ENCODE measurements around the gene NAA80.
A peak's percentile ranks its signal among the peaks of the same experiment; 100 is the strongest.

NAA80 gene, protein sequence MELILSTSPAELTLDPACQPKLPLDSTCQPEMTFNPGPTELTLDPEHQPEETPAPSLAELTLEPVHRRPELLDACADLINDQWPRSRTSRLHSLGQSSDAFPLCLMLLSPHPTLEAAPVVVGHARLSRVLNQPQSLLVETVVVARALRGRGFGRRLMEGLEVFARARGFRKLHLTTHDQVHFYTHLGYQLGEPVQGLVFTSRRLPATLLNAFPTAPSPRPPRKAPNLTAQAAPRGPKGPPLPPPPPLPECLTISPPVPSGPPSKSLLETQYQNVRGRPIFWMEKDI

DNA sequence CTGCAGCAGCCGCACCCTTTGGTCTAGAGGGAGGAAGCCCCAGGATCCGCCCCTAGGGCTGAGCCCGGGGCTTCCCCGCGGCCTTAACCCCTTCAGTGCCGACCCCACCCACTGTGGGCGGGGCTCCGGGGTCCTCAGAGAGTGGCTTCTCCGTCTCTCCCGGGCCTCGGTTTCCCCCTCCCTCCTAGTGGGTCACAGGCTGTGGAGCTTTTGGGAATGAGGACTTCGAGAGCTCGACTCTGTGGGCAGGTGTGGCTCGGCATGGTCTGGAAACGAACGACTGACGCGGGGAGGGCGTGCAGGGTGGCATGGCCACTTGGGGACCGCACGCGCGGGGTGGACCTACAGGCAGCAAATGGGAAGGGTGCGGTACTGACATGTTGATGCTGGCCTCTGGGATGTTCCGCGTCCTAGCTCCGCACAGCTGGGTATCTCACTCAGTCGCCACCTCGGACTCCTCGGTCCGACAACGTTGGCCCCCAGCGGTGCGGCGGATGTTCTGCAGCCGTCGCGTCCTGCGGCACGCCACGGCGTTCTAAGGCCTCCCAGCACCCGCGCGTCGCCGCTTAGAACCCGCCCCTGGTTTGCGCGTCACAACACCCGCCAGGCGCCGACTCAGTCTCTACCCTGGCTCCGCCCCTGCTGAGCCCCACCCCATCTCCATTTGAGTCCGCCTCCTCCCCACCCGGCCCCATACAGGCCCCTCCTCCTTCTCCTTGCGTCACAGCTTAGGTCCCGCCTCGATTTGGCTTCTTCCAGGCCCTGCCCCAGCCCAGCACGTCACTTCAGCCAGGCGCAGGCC lies at the start of gene NAA80, which contains the start of gene HYAL3:
Gene NAA80 (minus strand): TSS at position 570 of the 802 bp plus-strand sequence. CDS start 1,942 bp downstream, outside the sequence.
Gene HYAL3 (minus strand): TSS at position 570 of the 802 bp plus-strand sequence. CDS start 3,803 bp downstream, outside the sequence.
- H3K4me1 ChIP-seq: peaks cover 21% of the 10 kb centered on the region
- no peaks in the 10 kb centered on the region for H3K9me3 ChIP-seq
- H3K4me2 ChIP-seq: peak within 1 kb of the TSS; percentile 96
- peak within 1 kb of the TSS; percentile 82 for H3K27ac ChIP-seq
- peaks cover 8% of the 10 kb centered on the region; the same call in 1 of the 2 replicates for H3K36me3 ChIP-seq
- peak within 1 kb of the TSS; percentile 82 for H3K9ac ChIP-seq
- H3K4me3 ChIP-seq: peak within 1 kb of the TSS; percentile 78
- no peak for TF ChIP-seq Cebpa-rat (IDR thresholded peaks at IDR 0.05)
- H3K27me3 ChIP-seq: no peaks in the 10 kb centered on the region
- 0 out of 2 replicates have a peak, but pooled peaks cover 8% of the 10 kb centered on the region for H4K20me1 ChIP-seq

DNA sequence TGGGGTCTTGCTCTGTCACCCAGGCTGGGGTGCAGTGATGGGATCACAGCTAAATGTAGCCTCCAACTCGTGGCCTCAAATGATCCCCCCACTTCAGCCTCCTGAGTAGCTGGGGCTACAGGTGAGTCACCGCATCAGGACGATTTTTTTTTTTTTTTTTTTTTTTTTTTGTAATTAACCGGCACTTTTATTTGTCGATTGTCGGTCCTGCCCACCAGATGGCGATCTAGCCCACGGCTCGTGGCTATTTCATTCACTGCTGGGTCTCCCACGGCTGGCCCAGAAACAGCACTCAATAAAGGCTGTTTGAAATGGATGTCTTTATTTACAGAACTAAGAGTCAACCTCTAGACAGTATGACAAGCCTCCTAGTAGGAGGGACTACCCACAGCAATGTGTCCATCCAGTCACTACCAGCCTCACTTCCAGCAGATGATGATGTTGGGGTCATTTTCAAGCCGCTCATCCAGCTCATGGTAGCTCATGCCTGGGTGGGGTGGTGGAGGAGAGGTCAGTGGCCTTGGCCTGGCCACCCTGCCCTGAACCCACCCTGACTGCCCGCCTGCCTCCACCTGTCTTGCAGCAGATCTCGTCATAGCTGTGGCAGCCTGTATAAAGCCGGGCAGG lies 48.1 kb upstream of the NAA80 start:
- no peak for TF ChIP-seq Cebpa-rat (IDR thresholded peaks at IDR 0.05)
- no peak overlapping the region for H3K4me3 ChIP-seq
- no peaks in the 10 kb centered on the region for H3K9me3 ChIP-seq
- peaks cover 62% of the 10 kb centered on the region for H3K4me1 ChIP-seq
- H3K36me3 ChIP-seq: peaks cover 26% of the 10 kb centered on the region
- H3K27me3 ChIP-seq: peaks cover 11% of the 10 kb centered on the region; the same call in 1 of the 2 replicates
- no peak overlapping the region for H3K27ac ChIP-seq
- H4K20me1 ChIP-seq: peaks cover 24% of the 10 kb centered on the region
- 0 out of 2 replicates have a peak overlapping the region, but pooled peaks have one; percentile 0 for H3K9ac ChIP-seq
- no peak overlapping the region for H3K4me2 ChIP-seq

DNA sequence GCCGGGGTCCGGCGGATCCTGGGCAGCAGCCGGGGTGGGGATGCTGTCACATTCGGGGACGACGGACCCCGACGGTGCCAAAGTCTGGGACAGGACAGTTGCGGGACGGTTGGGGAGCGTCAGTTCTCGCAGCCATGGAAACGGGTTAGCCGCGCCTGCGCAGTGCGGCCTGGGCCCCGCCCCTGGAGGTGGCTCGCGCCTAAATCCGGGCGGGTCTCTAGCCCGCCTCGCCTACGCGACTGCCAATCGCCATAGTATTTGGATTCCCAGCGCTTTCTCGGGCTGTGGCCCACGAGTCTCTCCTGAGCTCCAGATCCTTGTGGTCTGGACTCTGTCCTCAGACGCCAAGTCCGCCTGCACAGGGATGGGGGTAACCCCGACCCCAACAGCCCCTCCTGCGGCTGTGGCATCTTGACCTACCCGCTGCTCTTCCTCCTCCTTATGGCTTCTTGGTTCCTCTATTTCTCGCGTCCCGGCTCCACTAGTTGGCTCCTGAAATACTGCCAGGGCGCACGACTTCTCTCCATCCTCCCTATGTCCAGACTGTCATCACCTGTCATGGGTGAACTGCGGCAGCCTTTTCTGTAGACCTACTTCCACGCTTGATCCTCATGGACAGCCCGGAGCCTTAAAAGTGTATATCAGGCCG lies 46.5 kb upstream of the NAA80 start, which contains the start of gene ZMYND10:
Gene ZMYND10 (minus strand): TSS at position 147 of the 649 bp plus-strand sequence. CDS start 153 bp downstream, outside the sequence.
- TF ChIP-seq Cebpa-rat (IDR thresholded peaks at IDR 0.05): no peak

DNA sequence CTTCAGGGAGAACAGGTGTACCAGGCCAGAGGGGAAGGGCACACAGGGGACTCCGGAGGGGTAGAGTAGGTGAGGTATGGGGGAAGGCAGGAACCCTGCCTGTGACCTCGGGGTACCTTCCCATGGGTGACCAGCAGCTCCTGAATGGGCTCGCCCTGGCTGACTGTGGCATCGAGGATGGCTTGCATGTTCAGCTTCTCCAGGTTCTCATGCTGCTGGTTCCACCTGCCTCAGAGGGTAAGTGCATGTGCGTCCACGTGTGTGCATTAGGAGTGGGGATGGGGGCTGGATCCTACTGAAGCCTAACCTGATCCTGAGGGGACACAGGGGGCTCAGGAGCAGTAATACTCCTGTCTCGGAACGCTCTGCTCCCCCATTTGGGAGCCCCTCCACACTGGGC lies 45.8 kb upstream of the NAA80 start:
- Histone ChIP-seq H3K27me3 (peaks cover 30% of the 10 kb centered on the region), H3K9ac (no peak overlapping the region), H3K4me2 (peak overlapping the region; percentile 84)

More for the DNA sequence above, 46.5 kb upstream of the NAA80 start, which contains the start of gene ZMYND10:
- Histone ChIP-seq H3K4me1 (peaks cover 65% of the 10 kb centered on the region), H3K4me3 (peak within 1 kb of the TSS; percentile 49), H4K20me1 (peaks cover 10% of the 10 kb centered on the region; the same call in 1 of the 2 replicates), H3K9me3 (no peaks in the 10 kb centered on the region), H3K9ac (peak within 1 kb of the TSS; percentile 39; the same call in 1 of the 2 replicates), H3K27me3 (peaks cover 23% of the 10 kb centered on the region), H3K27ac (no peak within 1 kb of the TSS), H3K4me2 (peak within 1 kb of the TSS; percentile 84), H3K36me3 (peaks cover 21% of the 10 kb centered on the region)

DNA sequence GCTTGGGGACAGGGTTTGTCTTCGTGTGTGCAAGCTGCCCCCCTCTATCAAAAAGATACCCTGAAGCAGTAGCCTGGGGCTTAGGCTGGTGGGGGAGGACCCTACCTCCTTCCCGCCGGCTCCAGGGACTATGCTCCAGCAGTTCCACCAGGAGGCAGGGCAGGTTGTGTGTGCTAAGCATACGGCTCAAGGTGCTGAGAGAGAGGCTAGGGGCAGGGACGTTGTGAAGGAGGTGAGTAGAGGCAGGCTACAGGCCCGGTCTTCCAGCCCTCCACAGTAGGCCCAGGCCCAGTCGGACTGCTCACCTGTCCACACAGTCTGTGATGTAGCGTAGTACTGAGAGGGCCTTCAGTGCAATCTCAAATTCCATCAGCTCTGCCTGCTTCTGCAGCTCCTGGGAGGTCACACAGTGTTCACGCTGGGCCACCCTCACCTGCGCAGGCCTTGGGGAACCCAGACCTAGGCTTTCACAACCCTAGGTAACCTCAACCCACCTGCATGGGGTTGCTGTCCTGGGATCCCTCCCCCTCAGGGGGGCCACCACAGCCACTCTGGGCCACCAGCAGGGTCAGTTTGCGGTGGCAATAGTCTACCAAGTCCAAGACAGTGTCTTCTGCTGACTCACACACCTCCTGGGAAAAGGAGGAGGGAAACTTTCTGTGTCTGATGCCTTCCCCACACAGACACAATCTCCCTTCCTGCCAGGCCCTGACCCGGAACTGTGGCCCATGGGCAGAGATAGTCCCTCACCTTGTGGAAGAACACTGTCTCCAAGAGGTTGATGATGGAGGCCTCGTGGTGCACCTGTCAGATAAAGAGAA lies 43.8 kb upstream of the NAA80 start:
- Histone ChIP-seq H3K4me2 (peak overlapping the region; percentile 26), H3K27me3 (peaks cover 37% of the 10 kb centered on the region), H3K9ac (no peak overlapping the region), H3K27ac (no peak overlapping the region), H3K4me1 (peaks cover 70% of the 10 kb centered on the region), H3K9me3 (no peaks in the 10 kb centered on the region), H4K20me1 (no peaks in the 10 kb centered on the region), H3K36me3 (peaks cover 8% of the 10 kb centered on the region), H3K4me3 (no peak overlapping the region)
- no peak for TF ChIP-seq Cebpa-rat (IDR thresholded peaks at IDR 0.05)

More for the DNA sequence above, 45.8 kb upstream of the NAA80 start:
- H3K4me1 ChIP-seq: peaks cover 67% of the 10 kb centered on the region
- H3K4me3 ChIP-seq: peak overlapping the region; percentile 49
- peaks cover 10% of the 10 kb centered on the region; the same call in 1 of the 2 replicates for H4K20me1 ChIP-seq
- H3K9me3 ChIP-seq: no peaks in the 10 kb centered on the region
- TF ChIP-seq Cebpa-rat (IDR thresholded peaks at IDR 0.05): no peak
- H3K27ac ChIP-seq: no peak overlapping the region
- H3K36me3 ChIP-seq: peaks cover 21% of the 10 kb centered on the region

DNA sequence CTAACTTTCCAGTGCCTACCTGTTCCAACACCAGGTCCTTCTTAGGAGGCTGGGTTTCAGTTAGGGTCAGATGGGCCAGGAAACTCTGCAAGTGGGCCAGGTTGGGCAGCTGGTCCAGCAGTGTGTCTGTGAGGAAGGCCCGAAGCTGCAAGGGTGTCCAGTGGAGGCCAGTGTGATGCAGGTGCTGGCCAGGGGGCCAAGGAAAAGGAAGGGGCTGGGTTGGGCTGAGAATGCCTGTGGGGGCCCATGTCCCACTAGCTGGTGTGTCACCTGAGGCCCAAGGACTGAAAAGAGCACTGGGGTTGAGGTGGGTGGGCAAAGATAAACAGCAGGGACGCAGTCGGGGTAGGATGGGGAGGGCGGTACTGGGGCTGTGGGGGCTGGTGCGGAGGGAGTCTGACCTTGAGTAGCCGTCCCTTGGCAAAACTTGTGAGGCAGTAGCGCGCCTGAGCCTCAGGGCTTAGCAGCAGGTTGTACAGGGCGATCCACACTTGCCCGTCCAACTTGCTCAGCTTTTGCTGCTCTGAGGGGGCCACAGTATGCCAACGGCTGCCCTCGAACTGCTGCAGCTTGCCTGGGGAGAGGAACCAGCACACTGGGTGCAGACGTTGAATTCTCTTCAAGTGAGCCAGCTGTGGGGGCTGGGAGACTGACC lies 42.9 kb upstream of the NAA80 start:
- Histone ChIP-seq H3K36me3 (no peaks in the 10 kb centered on the region), H3K9me3 (no peaks in the 10 kb centered on the region), H3K4me1 (peaks cover 70% of the 10 kb centered on the region), H3K4me3 (no peak overlapping the region), H4K20me1 (no peaks in the 10 kb centered on the region; the same call in 1 of the 2 replicates), H3K9ac (no peak overlapping the region), H3K27me3 (peaks cover 37% of the 10 kb centered on the region), H3K27ac (no peak overlapping the region), H3K4me2 (peak overlapping the region; percentile 26)
- no peak for TF ChIP-seq Cebpa-rat (IDR thresholded peaks at IDR 0.05)

DNA sequence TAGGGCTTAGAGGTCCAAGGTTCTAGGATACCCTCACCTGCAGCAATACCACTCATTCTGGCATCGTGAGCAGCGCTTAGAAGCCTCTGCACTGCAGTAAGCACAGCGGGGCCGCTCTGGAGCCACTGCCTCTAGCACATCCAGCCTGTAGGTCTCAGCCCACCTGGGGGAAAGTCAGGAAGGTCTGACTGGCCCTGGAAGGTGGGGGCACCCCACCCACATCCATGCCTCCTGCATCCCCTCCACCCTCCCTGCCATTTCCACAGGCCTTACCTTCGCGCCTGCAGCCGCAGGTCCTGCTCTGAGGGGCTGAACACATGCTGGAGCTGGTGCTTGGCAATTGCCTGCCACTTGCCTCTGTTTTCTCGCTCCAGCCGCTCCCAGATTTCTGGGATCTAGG lies 42.3 kb upstream of the NAA80 start:
- no peak for TF ChIP-seq Cebpa-rat (IDR thresholded peaks at IDR 0.05)
- Histone ChIP-seq H3K4me1 (peaks cover 70% of the 10 kb centered on the region), H3K4me2 (peak overlapping the region; percentile 95), H3K4me3 (peak overlapping the region; percentile 88), H3K9me3 (no peaks in the 10 kb centered on the region), H3K27me3 (peaks cover 37% of the 10 kb centered on the region), H3K27ac (peak overlapping the region; percentile 97), H3K9ac (peak overlapping the region; percentile 94; the same call in 1 of the 2 replicates), H4K20me1 (peaks cover 6% of the 10 kb centered on the region), H3K36me3 (no peaks in the 10 kb centered on the region)

All from BLaER1 (cell line).